Panc1 (cell line): ENCODE results near the gene DLGAP1. TPM values are rescaled to one million over a fixed set of nuclear protein-coding genes. Genes with fewer than 3 reads are reported as not detected.

Experiments used
- ATAC-seq: fragments of 200-7000 bp; cut with Tn5 transposase; 2 replicates; pipeline ENCODE4 v1.9.1; 2020; ENCODE audit warnings: mild to moderate bottlenecking, moderate library complexity
- BruUV-seq: library from RNA; stranded (reverse); fragments of 400-500 nt; replicated peaks from 2 replicates; lab custom pipeline; 2021; lab: Mats Ljungman, UMichigan
- CTCF ChIA-PET: fragments of 300-600 bp; sonication (Branson Sonifier 250); formaldehyde crosslinking; loops from one replicate; lab custom pipeline; 2022; ENCODE audit warnings: antibody characterized with exemption; lab: Charles Lee
- POLR2A ChIA-PET: fragments of 300-600 bp; sonication (Branson Sonifier 250); formaldehyde crosslinking; loops from one replicate; lab custom pipeline; 2022; ENCODE audit warnings: antibody characterized with exemption; lab: Charles Lee
- DNase-seq: peaks from one replicate; pipeline ENCODE4 v3.0.0-alpha.2; 2010; ENCODE audit warnings: low read depth, low spot score
- H3K27ac ChIP-seq: 2 replicates; pipeline ENCODE4 v1.5.1; 2011; ENCODE audit warnings: mild to moderate bottlenecking, low read length, inconsistent platforms
- H3K27me3 ChIP-seq: fragments of 200-500 bp; sonication (Bioruptor generic); 2 replicates; pipeline ENCODE4 v1.6.0; 2014; ENCODE audit warnings: low read length, inconsistent platforms; ENCODE audit not compliant: control insufficient read depth, insufficient read depth
- H3K36me3 ChIP-seq: fragments of 200-500 bp; sonication (Bioruptor generic); 2 replicates; pipeline ENCODE4 v1.5.1; 2014; ENCODE audit warnings: inconsistent platforms, mild to moderate bottlenecking, low read length, moderate library complexity; ENCODE audit not compliant: control insufficient read depth, insufficient read depth
- H3K4me1 ChIP-seq: 2 replicates; pipeline ENCODE4 v1.5.1; 2011; ENCODE audit warnings: inconsistent platforms, mild to moderate bottlenecking, low read length, moderate library complexity; ENCODE audit not compliant: control insufficient read depth, insufficient read depth
- H3K4me3 ChIP-seq, 2 experiments: 2 replicates each; pipeline ENCODE4 v1.5.1; 2011 to 2012; ENCODE audit warnings: low read depth in 2 of 2, low read length in 2 of 2, mild to moderate bottlenecking in 2 of 2, inconsistent platforms in 1 of 2, moderate library complexity in 1 of 2
- H3K9me3 ChIP-seq: fragments of 200-500 bp; sonication (Bioruptor generic); 2 replicates; pipeline ENCODE4 v1.5.1; 2014; ENCODE audit warnings: low read depth, mild to moderate bottlenecking, inconsistent platforms, low read length, moderate library complexity; ENCODE audit not compliant: control insufficient read depth, insufficient read depth
- CTCF ChIP-seq: fragments of 450-650 bp; IDR thresholded peaks from 2 replicates; pipeline ENCODE4 v1.5.1; 2017; ENCODE audit warnings: mild to moderate bottlenecking
- POLR2AphosphoS5 ChIP-seq: IDR thresholded peaks from 2 replicates; pipeline ENCODE4 v1.6.1; 2012; ENCODE audit warnings: mild to moderate bottlenecking, low read depth, low read length, moderate library complexity
- REST ChIP-seq, 2 experiments: IDR thresholded peaks; 2 replicates each; pipeline ENCODE4 v1.6.1; 2011 to 2012; ENCODE audit warnings: low read depth in 2 of 2, control low read depth in 1 of 2, low read length in 1 of 2, mild to moderate bottlenecking in 1 of 2, moderate library complexity in 1 of 2; ENCODE audit not compliant: insufficient read depth in 1 of 2
- SIN3A ChIP-seq: IDR thresholded peaks from 2 replicates; pipeline ENCODE4 v1.6.1; 2012; ENCODE audit warnings: low read depth, mild to moderate bottlenecking, low read length, moderate library complexity, borderline replicate concordance; ENCODE audit not compliant: insufficient read depth
- TCF7L2 ChIP-seq: IDR thresholded peaks from 2 replicates; pipeline ENCODE4 v1.6.1; 2011; ENCODE audit warnings: mild to moderate bottlenecking, low read depth, low read length, inconsistent platforms
- in situ Hi-C: cut with HindIII; loops from 2 replicates; pipeline ENCODE4 v1.10.0; 2016; ENCODE audit warnings: low sequenced_read_pairs, low pct_unique_long_range_greater_than_20kb
- intact Hi-C: fragments of 100-400 bp; cut with micrococcal nuclease; formaldehyde crosslinking; loops from one replicate; pipeline ENCODE4 v1.10.0; 2022; ENCODE audit not compliant: unreplicated experiment
- total RNA-seq: library from RNA; stranded (reverse); gene quantifications from one replicate; pipeline ENCODE4 v1.2.1, GENCODE V29; 2021; ENCODE audit not compliant: unreplicated experiment

DLGAP1 gene
- total RNA-seq, 1 experiment from 2014 or later: 1.8 TPM

GRCh38 chr18:3983351-3983969 lies 471.6 kb downstream of the DLGAP1 start:
- no peak for TF ChIP-seq POLR2AphosphoS5
- 0 out of 2 replicates have a peak, but pooled peaks cover 2% of the 10 kb centered on the region for H3K9me3 ChIP-seq
- intact Hi-C loops: no loop called here
- H3K36me3 ChIP-seq: no peaks in the 10 kb centered on the region
- ChIA-PET POLR2A (interaction anchor here (0.6 kb wide), 1 partner anchor 141 kb away, joined by 8 read pairs; no protein-coding TSS in a partner anchor), CTCF (no interaction called here)
- no peak overlapping the region for H3K27ac ChIP-seq
- H3K4me3 ChIP-seq: no peak overlapping the region
- DNase-seq (no peak), ATAC-seq (no peak)
- no peaks in the 10 kb centered on the region for H3K4me1 ChIP-seq
- no TSS peak for BruUV-seq
- in situ Hi-C loops: no loop called here
- H3K27me3 ChIP-seq: no peaks in the 10 kb centered on the region

- CTCF ChIA-PET: no interaction called here
- no peak for TF ChIP-seq SIN3A
- no peak for TF ChIP-seq REST (IDR thresholded peaks at IDR 0.05; ENCODE audit: insufficient read depth in 1 of 2, low read depth in 2 of 2, low read length in 1 of 2)
- TF ChIP-seq TCF7L2: no peak
- TF ChIP-seq CTCF: no peak
- no peak for TF ChIP-seq POLR2AphosphoS5
- no peak for ATAC-seq
These were observed 472.6 kb downstream of the DLGAP1 start for GRCh38 chr18:3982541-3982940.

GRCh38 chr18:3979024-3979423 lies 476.1 kb downstream of the DLGAP1 start:
- ChIA-PET POLR2A (no interaction called here), CTCF (no interaction called here)
- no TSS peak for BruUV-seq
- DNase-seq (no peak), ATAC-seq (no peak)
- no peak for TF ChIP-seq TCF7L2
- TF ChIP-seq REST (IDR thresholded peaks at IDR 0.05; ENCODE audit: insufficient read depth in 1 of 2, low read depth in 2 of 2, low read length in 1 of 2): no peak
- no peak for TF ChIP-seq POLR2AphosphoS5
- no peak for TF ChIP-seq CTCF
- no peak for TF ChIP-seq SIN3A
- Histone ChIP-seq H3K4me3 (no peak overlapping the region), H3K36me3 (no peaks in the 10 kb centered on the region), H3K4me1 (no peaks in the 10 kb centered on the region), H3K9me3 (0 out of 2 replicates have a peak, but pooled peaks cover 2% of the 10 kb centered on the region), H3K27me3 (no peaks in the 10 kb centered on the region), H3K27ac (no peak overlapping the region)
- in situ Hi-C loops (no loop called here), intact Hi-C loops (no loop called here)

More at GRCh38 chr18:3982541-3982940, 472.6 kb downstream of the DLGAP1 start:
- H3K36me3 ChIP-seq: no peaks in the 10 kb centered on the region
- POLR2A ChIA-PET: no interaction called here
- in situ Hi-C loops (no loop called here), intact Hi-C loops (no loop called here)
- BruUV-seq: no TSS peak
- no peak overlapping the region for H3K4me3 ChIP-seq
- no peaks in the 10 kb centered on the region for H3K27me3 ChIP-seq
- H3K4me1 ChIP-seq: no peaks in the 10 kb centered on the region
- 0 out of 2 replicates have a peak, but pooled peaks cover 2% of the 10 kb centered on the region for H3K9me3 ChIP-seq
- H3K27ac ChIP-seq: no peak overlapping the region
- no peak for DNase-seq
